NCI-H524 (cell line): ENCODE data around the gene EIF2AK3.
"Not testable (repeated sequence)": the region's sequence is repeated elsewhere in the genome, so short reads cannot be mapped to it uniquely, and the experiment has no call there.

Source experiments
- DNase-seq, 2 experiments: peaks; one replicate each; lab custom pipeline; 2025; lab: John Stamatoyannopoulos, UW

Gene EIF2AK3

DNA sequence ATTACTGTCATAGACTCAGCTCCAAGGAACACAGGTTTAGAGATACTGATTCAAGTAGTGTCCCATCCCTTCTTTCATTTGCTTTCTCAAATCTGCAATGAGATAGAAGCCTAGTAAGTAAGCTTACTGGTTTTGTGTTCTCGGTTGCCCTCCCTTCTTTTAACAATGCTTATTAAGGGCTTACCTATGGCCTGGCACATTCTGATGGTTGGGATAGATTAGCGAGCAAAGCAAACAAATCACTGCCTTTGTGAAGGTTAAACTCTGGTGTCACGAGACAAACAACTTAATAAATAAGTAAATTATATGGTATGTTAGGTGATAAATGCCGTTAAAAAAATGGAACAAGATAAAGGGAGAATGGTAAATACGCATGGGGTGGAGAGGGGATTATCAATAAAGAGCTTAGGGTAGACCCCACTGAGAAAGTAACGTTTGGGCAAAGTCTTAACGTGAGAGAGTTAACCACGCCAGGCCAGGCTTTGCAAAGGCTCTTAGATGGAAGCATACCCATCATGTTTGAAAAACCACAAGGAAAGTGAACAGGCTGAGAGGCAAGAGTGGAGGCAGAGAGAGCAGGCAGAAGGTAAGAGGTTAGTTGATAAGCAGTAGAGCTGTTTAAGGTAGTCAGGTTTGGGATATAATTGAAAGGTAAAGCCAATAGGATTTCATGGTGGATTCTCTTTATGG, 31.0 kb downstream of the EIF2AK3 start:
- DNase-seq = no peak

DNA sequence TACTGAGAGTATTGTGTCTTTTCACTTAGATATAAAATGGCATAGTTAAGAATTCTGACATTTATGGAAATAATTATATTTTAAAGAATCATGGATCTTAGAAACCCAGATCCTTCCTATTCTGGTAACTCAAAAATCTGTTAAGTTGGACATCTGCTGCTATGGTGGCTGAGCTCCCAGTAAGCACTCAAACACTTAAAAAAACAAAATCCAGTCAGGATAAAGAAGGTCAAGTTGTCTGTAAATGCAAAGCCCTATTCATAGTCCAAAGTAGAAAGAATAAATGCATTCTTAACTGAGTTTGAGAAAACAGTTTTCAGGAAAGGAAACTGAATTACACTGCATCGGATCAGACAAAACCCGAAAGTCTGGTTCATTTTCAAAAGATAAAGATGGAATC, 35.6 kb downstream of the EIF2AK3 start:
- peak in 1 of 2 experiments; percentile 28 for DNase-seq

DNA sequence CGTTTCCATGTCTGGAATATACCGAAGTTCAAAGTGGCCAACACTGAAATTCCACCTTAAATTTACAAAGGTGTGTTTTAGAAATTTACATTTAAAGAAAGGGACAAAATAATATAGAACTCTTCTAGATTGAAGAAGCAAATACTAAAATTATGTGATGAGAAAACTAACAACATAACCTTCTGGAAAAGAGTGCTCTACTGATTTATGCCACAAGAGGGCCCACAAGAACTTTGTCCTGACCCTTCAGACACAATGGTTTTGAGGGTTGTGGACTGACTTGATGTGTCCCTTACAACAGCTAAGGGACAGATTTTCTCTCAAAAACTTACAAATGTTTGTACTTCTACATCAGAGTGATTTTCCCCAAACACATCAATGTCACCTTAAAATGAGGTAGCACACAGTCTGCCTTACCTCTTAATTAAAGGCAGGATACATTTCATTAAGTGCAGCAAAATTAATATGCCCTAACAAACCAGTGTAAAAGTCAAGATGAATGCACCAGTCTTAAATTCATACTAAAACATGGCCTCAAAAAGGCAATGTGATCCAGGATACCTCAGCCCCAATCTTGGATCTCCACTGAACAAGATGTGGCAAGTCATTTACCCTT, 36.2 kb downstream of the EIF2AK3 start:
- DNase-seq = peak; percentile 29 to 60

DNA sequence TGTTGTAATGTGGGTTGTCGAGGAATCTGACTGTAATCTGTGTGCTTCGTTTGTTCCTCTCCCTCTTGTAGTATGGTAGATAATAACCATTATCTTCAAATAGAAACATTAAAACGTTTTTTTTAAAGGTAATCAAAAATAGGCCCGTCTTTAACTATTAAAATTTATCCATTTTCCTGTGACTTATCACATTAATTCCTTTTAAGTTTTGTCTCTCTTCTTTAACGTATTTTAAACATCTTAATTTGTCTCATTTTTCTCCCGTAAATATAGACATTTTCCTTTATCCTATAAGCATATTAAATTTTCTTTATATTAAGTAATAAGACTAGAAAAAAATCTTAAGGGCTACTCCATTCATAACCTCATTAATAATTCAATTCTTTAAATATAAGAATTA, 41.3 kb downstream of the EIF2AK3 start:
- DNase-seq = no peak

DNA sequence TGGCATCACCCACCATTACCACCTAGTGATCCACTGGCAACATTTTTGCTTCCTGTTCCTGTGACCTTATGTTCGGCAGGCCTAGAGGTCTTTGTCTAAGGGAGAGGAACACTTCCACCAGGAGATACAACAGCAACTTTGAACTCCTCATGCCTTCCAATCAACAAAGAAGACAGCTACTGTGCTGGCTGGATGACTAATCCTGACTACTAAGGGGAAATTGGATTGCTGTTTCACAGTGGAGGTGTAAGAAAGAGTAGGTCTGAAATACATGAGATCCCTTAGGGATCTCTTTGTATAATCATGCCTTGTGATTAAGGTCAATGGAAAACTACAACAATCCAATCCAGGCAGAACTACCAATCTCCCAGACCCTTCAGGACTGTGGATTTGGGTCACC, 45.2 kb downstream of the EIF2AK3 start:
- no peak for DNase-seq

DNA sequence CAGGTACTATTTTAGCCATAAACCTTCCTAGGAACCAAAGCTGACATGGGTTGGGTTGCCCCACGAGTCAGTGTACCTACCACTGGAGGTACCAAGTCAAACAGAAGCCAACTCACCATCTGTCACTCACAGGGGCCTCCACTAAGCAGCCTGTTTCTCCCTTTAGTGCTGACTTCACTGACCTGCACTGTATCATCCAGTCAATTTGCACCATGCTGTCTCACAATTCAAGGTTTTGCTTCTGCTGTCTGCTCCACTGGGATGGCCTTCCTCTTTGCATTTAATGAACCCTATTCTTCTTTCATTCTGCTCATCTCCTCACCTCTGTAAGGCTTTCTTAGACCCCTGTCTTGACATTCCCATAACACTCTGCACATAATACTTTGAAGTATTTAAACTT, 47.2 kb downstream of the EIF2AK3 start:
- peak in 1 of 2 experiments; percentile 2 for DNase-seq

DNA sequence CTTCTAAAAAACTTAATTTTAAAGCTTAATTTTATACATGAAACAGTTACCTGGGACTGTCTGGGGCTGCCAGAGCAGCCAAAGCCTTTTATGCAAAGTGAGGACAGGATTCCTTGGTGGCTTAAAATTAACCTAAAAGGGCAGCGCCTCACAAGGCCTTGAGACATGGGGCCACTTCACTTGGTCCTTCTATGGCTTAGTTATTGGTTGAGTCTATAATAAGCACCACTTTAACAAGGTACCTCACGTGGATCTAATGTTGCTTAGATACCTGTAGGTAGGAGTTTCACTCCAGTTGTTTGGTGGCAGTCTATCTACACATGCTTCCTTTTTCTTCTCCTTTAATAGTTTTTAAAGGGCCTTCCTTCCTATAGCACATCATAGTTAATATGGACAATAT, 51.6 kb downstream of the EIF2AK3 start:
- DNase-seq = no peak

DNA sequence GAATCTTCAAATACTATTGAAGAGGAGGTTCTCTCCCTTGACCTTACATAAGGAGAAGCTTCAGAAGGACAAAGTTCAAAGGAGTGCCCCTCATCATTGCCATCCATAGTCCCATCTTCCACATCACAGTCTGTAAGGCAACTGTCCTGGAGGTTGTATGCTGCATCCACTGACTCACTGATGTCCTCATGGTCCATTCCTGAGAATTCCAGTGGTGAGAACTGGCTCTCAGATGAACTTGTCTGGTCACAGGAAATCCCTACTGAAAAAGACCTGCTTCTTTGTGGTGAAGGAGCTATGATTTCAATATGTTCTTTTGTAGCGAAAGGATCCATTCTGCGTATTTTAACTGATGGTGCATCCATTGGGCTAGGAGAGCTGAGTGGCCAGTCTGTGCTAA, 52.2 kb downstream of the EIF2AK3 start:
- no peak for DNase-seq

DNA sequence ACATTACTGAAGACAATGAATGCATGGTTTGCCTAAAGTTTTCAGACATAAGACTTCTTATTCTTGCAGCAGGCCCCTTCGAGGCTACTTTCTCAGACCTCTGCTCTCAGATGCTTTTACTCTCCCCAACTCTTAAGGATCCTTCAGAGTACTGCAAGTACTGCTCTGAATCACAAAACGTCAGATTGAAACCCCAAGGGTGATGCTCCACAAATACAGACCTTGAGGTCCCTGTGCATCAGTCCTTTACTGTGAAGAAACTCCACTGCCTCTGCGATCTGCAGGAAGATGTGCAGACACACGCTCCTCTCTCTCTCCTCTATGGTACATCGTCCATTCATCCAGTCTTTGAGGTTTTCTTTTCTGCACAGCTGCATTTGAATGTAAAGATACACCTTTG, 52.8 kb downstream of the EIF2AK3 start:
- no peak for DNase-seq

DNA sequence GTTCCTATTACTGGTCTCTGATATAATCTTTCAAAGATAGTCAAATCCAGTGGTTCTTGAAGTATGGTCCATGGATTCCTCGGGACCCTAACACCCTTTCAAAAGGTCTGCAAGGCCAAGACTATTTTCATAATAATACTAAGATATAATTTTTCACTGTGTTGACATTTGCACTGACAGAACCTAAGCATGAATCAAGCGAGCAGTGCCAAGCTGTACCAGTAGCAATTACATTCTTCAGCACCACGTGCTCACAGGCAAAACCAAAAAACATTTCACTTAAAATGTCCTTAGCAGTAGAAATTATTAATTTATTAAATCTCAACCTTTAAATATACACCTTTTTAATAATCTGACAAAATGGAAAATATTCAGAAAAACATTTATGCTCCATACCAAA, 59.1 kb downstream of the EIF2AK3 start:
- DNase-seq = no peak

DNA sequence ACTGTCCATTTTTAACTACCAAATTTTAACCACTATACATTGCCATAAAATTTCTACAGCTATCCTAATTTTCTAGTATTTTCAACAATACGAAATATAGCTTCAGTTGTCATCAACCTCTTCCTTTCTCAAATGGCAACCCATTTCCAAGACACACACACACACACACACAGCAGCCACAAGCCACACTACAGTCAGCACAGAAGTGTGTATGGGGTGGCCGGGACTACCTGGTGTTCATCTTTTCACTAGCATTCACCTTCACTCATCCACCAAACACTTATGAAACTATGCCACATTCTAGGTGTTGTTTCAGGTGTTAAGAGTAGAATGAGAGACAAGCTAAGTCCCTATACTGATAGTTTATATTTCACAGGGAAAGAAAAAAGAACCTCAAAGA, 62.9 kb downstream of the EIF2AK3 start:
- no peak for DNase-seq

DNA sequence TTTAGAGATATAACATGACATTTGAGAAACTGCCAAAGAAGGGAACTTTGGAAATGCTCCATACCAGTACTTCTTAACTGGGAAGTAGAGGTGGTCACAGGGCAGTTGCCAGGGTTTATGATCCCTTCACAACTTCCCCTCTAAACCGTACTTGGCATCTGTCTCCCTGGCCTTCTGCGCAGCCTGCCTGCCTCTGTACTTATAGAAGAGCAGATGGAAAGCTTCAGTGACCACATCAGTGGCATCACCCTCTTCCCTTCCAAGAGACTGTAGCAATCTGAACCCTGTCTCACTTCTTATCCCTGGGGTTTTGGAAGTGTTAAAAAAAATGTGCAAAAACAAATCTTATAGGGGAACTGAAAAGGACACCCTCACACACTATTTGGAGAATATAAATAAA, 64.1 kb downstream of the EIF2AK3 start:
- no peak for DNase-seq

DNA sequence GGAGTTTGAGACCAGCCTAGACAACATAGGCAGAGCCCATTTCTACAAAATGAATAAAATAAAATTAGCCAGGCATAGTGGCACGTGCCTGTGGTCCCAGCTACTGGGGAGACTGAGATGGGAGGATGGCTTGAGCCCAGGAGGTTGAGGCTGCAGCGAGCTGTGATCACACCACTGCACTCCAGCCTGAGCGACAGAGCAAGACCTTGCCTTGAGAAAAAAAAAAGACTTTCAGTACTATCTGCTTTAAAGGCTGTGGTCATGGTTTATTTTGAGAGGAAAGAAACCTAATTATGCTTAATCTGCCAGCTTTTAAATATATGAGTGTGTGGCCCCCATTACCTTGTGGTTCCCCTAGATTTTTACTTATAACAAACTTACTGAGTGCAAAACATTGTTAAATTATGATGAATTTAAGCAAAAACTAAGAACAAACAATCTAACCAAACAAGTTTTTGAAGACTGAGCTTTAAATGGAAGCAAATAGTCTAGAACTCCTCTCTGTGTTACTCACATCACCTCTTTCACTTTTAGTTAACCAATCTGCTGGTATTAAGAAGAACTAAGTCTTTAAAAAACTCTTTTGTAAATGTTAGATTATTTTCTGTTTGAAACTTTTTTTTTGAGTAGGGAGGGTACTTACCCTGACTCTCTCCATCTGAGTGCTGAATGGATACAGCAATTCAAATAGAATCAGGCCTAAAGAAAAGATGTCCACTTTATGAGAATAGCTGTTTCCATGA, 65.4 kb downstream of the EIF2AK3 start:
- no peak for DNase-seq

DNA sequence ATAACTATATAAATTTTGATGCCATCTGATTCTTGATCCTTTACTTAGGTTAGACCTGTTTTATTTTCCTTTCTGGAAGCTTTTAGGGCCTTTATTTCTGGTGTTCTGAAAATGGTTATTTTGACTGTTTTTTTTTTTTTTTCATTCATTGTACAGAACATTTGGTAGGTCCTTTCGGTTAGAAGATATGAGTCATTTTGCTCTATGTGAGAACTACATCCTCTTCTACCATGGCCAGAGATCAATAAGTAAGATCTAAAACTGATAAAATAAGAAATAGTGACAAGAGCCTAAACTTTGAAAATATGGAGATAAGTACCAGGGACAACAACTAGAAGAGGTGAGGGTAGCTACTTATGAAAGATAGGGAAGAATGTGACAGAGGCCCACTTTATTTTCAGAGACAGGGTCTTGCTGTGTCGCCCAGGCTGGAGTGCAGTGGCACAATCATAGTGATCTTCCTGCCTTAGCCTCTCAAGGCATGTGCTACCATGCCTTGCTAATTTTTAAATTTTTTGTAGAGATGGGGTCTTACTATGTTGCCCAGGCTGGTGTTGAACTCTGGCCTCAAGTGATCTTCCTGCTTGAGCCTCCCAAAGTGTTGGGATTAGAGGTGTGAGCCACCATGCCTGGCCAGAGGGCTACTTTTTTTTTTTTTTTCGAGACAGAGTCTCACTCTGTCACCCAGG, 66.5 kb downstream of the EIF2AK3 start:
- no peak for DNase-seq

DNA sequence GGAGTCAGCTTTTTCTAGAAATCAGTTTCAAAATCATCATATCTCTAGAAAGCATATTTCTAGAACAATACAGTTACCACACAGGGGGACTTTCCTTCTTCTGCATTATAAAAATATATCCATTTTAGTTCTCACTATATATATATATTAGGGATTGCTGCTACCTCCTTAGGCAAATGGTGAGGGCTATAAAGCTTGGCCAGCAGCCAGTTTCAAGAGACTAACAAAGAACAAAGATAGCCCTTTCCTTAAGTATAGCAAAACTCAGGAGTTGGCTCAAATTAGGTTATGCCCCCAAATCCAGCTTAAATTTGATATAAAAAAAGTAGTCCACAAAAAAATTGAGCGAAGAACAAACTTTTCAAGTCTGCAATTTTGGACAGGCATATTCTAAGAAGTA, 70.0 kb downstream of the EIF2AK3 start:
- no peak for DNase-seq

DNA sequence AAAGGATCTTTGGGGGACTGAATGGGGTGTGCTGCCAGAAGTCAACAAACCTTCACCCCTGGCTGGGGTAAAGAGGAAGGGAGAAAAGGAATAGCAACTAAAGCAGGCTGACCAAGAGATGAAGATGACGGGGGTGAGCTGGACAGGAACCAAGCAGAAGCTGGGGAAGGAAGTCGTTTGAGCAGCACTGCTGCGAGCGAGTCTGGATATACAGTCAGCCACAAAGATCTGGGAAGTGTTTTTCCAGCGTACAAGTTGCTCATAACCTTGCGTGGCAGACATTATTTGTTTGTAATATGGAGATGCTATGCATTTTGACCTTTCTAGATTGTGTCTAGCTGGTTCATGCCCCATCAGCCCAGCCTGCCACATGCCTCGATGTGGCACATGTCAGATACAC, 71.2 kb downstream of the EIF2AK3 start:
- no peak for DNase-seq

DNA sequence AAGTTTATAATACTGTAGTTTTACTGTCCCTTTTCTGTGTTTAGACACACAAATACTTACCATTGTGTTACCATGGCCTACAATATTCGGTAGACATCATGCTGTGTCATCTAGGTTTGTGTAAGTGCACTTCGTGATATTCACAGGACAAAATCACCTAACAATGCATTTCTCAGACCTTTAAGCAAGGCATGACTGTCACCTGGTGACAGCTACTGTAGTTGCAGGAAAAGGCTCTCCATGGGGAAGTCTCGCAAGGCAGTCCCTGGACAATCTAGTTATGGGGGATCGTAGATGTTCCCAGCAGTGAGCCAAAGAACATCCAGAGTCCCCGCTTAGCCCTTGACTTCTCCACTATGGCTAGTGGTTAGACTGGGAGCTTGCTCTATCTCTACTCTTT, 73.1 kb downstream of the EIF2AK3 start:
- no peak for DNase-seq

DNA sequence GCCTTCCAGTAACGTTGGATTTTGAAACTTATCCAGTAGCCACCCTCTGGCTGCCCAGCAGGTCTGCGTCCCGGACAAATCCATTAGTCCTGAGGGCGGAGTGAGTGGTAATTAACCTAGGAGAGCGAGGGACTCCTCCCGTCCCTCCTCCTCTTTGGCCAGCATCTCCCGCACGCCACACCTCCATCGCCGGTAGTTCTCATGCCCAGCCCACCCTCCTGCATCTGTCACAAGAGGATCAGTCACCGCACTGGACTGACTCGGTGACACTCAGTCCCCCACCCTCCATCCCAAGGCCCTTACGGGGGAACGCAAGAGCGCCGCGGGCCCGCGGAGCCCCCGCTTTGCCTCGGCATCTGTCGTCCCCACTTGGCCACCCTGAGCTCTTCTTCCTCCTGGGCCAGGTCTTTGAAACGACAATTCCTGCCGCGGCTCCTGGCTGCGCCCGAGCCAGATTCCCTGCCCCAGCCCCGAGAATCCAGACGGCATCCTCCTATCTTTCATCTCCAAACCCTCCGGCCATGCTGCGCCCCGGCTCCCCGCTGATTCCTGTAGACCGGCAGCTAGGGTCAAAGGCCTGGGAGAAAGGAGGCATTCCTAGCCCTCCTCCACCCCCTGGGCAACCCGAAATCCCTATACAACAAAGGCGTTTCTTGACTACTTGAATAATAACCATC, 77.5 kb downstream of the EIF2AK3 start:
- DNase-seq = peak; percentile 8 to 33

DNA sequence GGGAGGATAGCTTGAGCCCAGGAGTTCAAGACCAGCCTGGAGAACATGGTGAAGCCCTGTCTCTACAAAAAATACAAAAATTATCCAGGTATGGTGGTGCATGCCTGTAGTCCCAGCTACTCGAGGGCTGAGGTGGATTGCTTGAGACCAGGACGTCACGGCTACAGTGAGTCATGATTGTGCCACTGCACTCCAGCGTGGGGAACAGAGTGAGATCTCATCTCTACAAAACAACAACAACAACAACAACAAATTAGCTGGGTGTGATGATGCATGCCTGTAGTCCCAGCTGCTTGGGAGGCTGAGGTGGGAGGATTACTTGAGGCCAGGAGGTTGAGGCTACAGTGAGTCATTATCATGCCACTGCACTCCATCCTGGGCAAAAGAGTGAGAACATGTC, 81.0 kb downstream of the EIF2AK3 start:
- not testable (repeated sequence) for DNase-seq

DNA sequence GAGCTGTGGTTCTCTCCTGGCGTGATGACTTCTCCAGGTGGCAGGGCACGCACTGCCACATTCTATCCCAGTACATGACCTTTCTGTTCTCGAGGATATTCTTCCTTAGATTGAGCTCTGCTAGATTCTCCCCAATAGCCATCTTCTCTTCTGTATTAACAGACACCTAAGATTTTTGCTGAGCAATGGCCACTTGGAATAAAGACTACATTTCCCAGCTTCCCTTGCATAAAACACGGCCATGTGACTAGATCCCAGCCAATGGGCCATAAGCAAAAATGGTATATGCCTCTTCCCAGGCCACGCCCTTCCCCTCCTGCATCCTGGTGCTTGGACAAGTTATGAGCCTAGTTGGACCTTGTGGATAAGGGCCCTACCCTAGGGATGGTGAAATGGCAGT, 82.1 kb downstream of the EIF2AK3 start:
- peak in 1 of 2 experiments; percentile 6 for DNase-seq

DNA sequence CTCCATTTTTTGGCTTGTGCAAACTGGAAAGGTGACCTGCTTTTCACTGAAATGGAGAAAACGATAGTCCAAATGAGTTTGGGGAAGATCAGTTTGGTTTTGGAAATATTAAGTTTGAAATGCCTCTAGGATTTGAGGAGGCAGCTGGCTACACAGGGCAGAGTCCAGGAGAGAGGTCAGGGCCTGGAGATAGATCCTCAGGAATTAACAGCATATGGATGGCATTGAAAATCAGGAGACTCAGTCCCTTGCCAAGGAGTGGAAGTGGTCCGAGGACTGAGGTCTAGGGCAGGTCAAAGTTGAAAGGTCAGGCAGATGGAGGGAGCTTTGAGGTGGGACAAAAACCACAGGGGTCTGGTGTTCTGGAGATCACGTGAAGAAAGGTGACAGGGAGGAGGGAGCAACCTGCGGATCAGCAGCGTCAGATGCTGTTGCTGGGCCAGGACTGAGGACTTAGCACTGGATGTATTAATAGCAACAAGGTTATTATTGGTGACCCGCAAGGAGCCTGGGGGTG, 83.7 kb downstream of the EIF2AK3 start:
- no peak for DNase-seq

DNA sequence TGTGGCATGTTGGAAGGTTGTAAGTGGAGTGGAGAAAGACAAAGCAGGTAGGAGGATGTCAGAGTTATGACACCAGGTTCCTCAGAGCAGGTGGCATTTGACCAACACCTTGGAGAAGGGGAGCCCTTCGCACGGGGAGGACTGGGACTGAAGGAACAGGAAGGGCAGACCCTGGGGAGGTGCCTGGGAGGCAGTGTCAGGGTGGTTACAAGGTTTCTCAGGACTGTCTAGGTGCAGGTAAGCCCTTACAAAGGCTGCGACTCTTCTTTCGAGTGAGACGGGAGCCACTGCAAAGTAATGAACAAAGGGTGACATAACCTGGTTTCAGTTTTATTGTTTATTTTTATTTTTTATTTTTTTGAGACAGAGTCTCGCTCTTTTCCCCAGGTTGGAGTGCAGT, 84.6 kb downstream of the EIF2AK3 start:
- no peak for DNase-seq
